Upper lobe of right lung (tissue), 1 donor: ENCODE data around the gene EPB41L5. TPM values are rescaled to one million over a fixed set of nuclear protein-coding genes. Genes with fewer than 3 reads are reported as not detected.
"Not testable (repeated sequence)": the region's sequence is repeated elsewhere in the genome, so short reads cannot be mapped to it uniquely, and the experiment has no call there.

Experiments used
- ATAC-seq: fragments of 200-7000 bp; cut with Tn5 transposase; one replicate; pipeline ENCODE4 v1.9.1; 2020; ENCODE audit warnings: mild to moderate bottlenecking, moderate library complexity
- DNase-seq: peaks from one replicate; pipeline ENCODE4 v3.0.0-alpha.2; 2020
- H3K27ac ChIP-seq: fragments of 200-600 bp; one replicate; pipeline ENCODE4 v1.8.0; 2022
- H3K27me3 ChIP-seq: fragments of 200-600 bp; one replicate; pipeline ENCODE4 v1.8.0; 2022; ENCODE audit warnings: mild to moderate bottlenecking
- H3K36me3 ChIP-seq: fragments of 200-600 bp; one replicate; pipeline ENCODE4 v1.8.0; 2022
- H3K4me1 ChIP-seq: fragments of 200-600 bp; one replicate; pipeline ENCODE4 v1.8.0; 2022
- H3K4me3 ChIP-seq: fragments of 200-600 bp; one replicate; pipeline ENCODE4 v1.8.0; 2022; ENCODE audit warnings: mild to moderate bottlenecking
- H3K9me3 ChIP-seq: fragments of 200-600 bp; one replicate; pipeline ENCODE4 v1.8.0; 2022
- CTCF ChIP-seq: fragments of 200-600 bp; IDR thresholded peaks from one replicate; pipeline ENCODE4 v1.8.0; 2022; ENCODE audit warnings: antibody characterized with exemption
- intact Hi-C: fragments of 100-400 bp; cut with DNase I; formaldehyde crosslinking; loops from one replicate; pipeline ENCODE4 v1.11.0; 2022
- long read RNA-seq: library from polyadenylated mRNA; unstranded; transcript quantifications from one replicate; pipeline ENCODE4 v2.0.0, GENCODE V29; 2021
- total RNA-seq: library from RNA; stranded (reverse); fragmentation: NEBNext Ultra II Directional; extraction: Animal tissue kit (Norgen Biotek cat#: 25700); gene quantifications from one replicate; pipeline ENCODE4 v1.2.1, GENCODE V29; 2021
- donor health status: DM: no; HTN: yes; CAD: no; lungs with severe emphysema.

Gene EPB41L5
- 85.5 TPM for total RNA-seq
- long read RNA-seq, full-length matches to known transcripts: 99 of 124 reads
- long read RNA-seq, partial matches to known transcripts: 7 of 124 reads
- long read RNA-seq, other reads (novel, unspliced or antisense): 18 of 124 reads

DNA sequence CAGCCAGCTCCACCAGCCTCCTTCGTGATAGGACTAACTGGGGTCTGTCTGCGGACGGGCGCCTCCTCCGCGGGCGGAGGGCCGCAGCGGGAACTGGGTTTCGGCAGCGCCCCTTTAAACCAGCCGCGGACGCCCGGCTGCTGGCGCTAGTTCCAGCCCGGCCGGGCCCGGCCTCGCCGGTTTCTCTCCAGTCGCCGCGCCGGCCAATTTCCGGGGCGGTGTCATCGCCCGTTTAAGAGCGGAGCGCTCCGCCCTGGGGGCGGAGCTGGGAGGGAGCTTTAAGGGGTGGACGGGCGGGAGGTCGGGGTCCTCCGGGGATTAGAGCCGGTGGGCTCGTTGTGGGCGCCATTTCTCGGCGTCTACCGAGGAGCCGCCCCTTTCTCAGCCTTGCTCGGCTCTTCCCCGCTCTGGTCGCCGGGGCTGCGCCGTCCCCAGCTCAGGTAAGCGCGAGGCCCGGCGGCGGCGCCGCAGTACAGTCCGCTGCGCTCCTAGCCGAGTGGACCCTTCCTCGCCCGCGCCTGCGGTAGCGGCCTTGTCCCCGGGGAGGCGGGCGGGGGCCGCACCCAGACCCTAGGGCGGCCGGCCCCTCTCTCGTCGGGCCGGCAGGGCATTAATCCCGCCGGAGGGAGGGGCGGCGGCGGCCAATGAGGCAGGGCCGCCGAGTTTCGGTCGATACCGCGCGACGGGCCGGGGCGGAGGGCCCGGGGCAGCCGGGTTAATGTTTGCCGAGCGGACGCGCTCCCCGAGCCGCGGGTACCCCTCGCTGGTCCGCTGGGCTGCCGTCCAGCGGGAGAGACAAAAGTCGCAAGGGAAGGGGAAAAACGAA is at the start of gene EPB41L5:
EPB41L5 (plus strand) TSS at position 307 of the 826 bp plus-strand sequence. CDS start 6,008 bp downstream, outside the sequence.
- DNase-seq (peak; percentile 96), ATAC-seq (peak; percentile 98)
- H3K4me1 ChIP-seq: peaks cover 5% of the 10 kb centered on the region
- intact Hi-C loops: no loop called here
- no peaks in the 10 kb centered on the region for H3K27me3 ChIP-seq
- no peak for TF ChIP-seq CTCF
- peak within 1 kb of the TSS; percentile 90 for H3K27ac ChIP-seq
- H3K4me3 ChIP-seq: peak within 1 kb of the TSS; percentile 85
- no peaks in the 10 kb centered on the region for H3K36me3 ChIP-seq
- H3K9me3 ChIP-seq: no peaks in the 10 kb centered on the region

DNA sequence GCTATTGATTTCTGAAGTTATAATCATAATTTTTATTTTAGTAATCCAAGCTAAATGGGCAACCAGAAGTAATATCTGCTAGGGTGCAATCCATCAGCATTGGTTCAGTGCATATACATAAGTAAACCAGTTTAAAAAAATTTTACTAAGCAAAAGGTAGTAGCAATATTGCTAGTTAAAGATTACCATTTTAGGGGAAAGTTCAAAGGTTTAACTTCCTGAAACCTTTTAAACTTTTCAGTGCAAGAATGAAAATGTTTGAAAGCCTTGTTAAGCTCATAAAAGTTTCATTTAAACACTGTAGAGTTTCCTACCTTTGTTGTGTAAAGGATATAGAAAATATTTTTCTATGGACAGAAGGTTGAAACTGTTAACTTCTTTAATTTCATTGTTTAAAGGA is 31.0 kb upstream of the EPB41L5 start:
- no peak for TF ChIP-seq CTCF
- H3K27me3 ChIP-seq: no peaks in the 10 kb centered on the region
- no peak overlapping the region for H3K27ac ChIP-seq
- peaks cover 13% of the 10 kb centered on the region for H3K36me3 ChIP-seq
- ATAC-seq (no peak), DNase-seq (no peak)
- no peaks in the 10 kb centered on the region for H3K4me1 ChIP-seq
- intact Hi-C loops: no loop called here
- no peaks in the 10 kb centered on the region for H3K9me3 ChIP-seq
- no peak overlapping the region for H3K4me3 ChIP-seq

DNA sequence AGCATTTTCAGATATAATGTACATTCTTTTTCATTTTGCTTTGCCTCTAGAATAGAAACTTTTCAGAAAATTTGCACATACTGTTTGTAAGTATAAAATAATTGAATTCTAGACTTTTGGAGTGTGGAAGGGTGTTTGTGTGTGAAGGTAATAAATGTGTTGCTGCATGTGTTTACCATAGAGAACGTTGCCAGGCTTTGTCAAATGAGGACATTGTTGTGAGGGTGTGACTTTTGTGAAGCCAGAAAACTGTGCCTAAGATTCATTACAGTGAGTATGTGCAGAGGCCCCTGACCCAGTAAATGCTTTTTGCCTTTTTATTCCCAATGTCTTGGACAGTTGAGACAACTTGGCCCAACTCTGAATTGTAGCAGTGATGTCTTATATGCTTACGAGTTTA is 30.4 kb upstream of the EPB41L5 start:
- no peak for TF ChIP-seq CTCF
- H3K4me3 ChIP-seq: no peak overlapping the region
- H3K27ac ChIP-seq: no peak overlapping the region
- peaks cover 7% of the 10 kb centered on the region for H3K36me3 ChIP-seq
- ATAC-seq (no peak), DNase-seq (no peak)
- H3K27me3 ChIP-seq: no peaks in the 10 kb centered on the region
- H3K9me3 ChIP-seq: no peaks in the 10 kb centered on the region
- no peaks in the 10 kb centered on the region for H3K4me1 ChIP-seq
- intact Hi-C loops: no loop called here

DNA sequence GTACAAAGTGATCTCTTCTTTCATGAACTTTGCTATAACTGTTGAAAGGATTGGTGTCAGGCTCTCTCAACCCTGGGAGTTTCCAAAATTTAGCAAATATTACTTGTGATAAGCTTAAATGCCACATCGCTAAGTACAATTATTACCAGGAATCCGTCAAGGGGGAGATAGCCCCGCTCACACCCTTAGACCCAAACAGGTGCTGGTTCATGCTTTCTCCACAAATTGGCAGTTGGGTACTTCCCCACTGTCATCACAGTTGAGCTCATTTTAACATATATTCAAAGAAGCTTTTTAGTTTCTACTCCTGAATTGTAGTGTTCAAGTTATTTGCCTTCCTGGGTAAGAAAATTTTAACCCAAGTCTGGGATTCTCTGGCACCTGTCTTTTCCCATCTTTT is 29.8 kb upstream of the EPB41L5 start:
- H3K27me3 ChIP-seq: no peaks in the 10 kb centered on the region
- H3K27ac ChIP-seq: no peak overlapping the region
- TF ChIP-seq CTCF: no peak
- H3K4me1 ChIP-seq: no peaks in the 10 kb centered on the region
- ATAC-seq (no peak), DNase-seq (no peak)
- peaks cover under 1% of the 10 kb centered on the region for H3K36me3 ChIP-seq
- H3K4me3 ChIP-seq: no peak overlapping the region
- H3K9me3 ChIP-seq: no peaks in the 10 kb centered on the region
- intact Hi-C loops: no loop called here

DNA sequence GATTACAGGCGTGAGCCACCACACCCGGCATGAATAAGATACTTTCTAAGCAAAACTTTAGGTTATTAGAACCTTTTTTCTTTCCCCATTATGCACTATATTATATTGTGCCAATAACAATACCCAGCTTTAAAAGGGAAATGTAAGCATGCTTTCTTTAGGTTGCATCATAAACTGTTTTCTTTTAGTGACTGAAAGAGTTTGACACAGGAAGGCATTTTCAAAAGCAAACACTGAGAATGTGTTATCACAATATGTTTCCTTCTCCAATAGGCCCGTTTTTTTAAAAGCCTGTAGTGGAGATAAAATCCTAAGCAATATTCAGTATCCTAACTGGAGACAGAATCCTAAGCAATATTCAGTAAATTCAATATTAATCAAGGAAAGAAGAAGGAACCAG is 16.7 kb upstream of the EPB41L5 start:
- no peak for DNase-seq
- Histone ChIP-seq H3K9me3 (no peaks in the 10 kb centered on the region), H3K27ac (no peak overlapping the region), H3K36me3 (no peaks in the 10 kb centered on the region), H3K4me1 (no peaks in the 10 kb centered on the region), H3K27me3 (no peaks in the 10 kb centered on the region), H3K4me3 (no peak overlapping the region)
- no peak for ATAC-seq
- intact Hi-C loops: no loop called here
- no peak for TF ChIP-seq CTCF

- H3K4me1 ChIP-seq, H3K27ac ChIP-seq, H3K27me3 ChIP-seq, intact Hi-C loops, H3K36me3 ChIP-seq, DNase-seq, H3K4me3 ChIP-seq, H3K9me3 ChIP-seq, ATAC-seq: not testable (repeated sequence)
Measured at GRCh38 chr2:119996896-119997891, 15.7 kb upstream of the EPB41L5 start.
